ENCODE data around the gene ADAMTS12. TPM values are rescaled to one million over a fixed set of nuclear protein-coding genes. Genes with fewer than 3 reads are reported as not detected.

Gene ADAMTS12
- total RNA-seq, 4 donors from 2014 or later = 0.60 to 4.1 (median 1.3) TPM

DNA sequence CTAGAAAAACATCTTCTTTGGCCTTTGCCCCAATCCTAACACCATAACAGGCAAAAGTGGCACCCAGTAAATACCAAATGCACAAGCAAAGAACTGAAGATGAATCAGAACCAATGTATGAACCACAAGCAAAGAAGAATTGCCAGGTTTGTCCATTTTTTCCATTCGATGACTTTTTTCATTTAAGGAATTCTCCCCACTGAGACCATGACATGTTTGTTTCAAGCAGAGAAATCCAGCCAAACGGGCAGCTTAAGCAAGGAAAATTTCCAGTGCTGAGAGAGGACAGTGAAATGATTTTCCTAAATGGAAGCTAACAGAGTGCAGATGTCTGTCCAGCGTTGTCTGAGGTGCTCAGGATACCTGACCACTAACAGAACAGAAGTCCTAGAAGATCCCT lies 203.7 kb downstream of the ADAMTS12 start:
- no peak overlapping the region for H3K4me3 ChIP-seq
- no peaks in the 10 kb centered on the region for H3K36me3 ChIP-seq
- 65 to 68% methylated on average over 2 to 3 of the region's 3 CpGs for WGBS, 2 donors (ENCODE audit: low coverage in 1 of 2)
- no peak overlapping the region for H3K27ac ChIP-seq
- in situ Hi-C loops (cut with MboI; ENCODE audit: low pct_ligation_motif_present in 1 of 4, low pct_unique_long_range_greater_than_20kb in 1 of 4, low sequenced_read_pairs in 3 of 4) (no loop called here), intact Hi-C loops (cut with DNase I; ENCODE audit: low total_unique reads) (no loop called here)
- no peaks in the 10 kb centered on the region for H3K27me3 ChIP-seq
- TF ChIP-seq EP300 (IDR thresholded peaks at IDR 0.05; ENCODE audit: low read depth) = no peak
- no peak for TF ChIP-seq CTCF (IDR thresholded peaks at IDR 0.05)
- TF ChIP-seq POLR2AphosphoS5 (IDR thresholded peaks at IDR 0.05) = no peak
- no peak for DNase-seq
- no peaks in the 10 kb centered on the region for H3K4me1 ChIP-seq
- peaks cover 0 to 3% of the 10 kb centered on the region in 2 donors for H3K9me3 ChIP-seq

DNA sequence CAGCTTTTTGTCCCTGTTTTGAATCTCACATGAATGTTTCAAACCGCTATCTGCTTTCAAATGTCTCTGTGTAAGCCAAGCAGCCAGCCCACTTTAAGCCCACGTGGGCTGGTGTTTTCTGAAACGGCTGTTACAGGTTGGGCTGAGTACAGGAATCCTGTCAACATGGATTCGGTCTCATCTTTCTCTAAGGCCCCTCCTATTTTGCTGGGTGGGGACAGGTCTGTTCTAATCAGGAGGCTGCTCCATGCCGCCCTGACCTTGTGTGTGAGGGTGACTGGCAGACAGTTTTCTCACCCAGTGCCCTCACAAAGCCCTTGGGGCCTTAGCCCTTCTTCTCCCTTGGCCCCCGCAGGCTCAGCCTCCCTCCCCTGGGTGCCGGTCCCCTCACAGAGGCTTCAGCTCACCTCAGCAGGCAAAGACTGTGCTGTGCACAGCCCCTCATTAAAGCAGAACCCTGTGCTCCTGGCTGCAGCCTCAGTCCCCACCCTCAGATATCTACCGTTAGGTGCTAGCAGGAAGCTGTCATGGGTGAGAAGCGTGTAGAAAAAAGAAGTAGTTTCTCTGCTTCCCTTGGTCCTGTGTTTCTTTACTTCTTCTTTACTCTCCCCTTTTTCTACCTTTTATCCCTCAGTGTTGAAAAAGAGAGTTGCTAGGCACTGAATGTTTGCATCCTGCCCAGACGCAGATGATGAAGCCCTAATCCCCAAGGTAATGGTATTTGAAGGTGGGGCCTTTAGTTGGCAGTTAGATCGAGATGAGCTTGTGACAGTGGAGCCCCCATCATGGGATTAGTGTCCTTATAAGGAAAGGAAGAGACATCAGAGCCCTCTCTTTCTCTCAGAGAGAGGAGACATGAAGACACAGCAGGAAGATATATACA lies 205.7 kb downstream of the ADAMTS12 start:
- H3K9me3 ChIP-seq = no peaks in the 10 kb centered on the region
- no peak overlapping the region for H3K4me3 ChIP-seq
- DNase-seq = no peak
- H3K4me1 ChIP-seq = no peaks in the 10 kb centered on the region
- intact Hi-C loops (cut with DNase I; ENCODE audit: low total_unique reads) = no loop called here
- WGBS, 2 donors (ENCODE audit: low coverage in 1 of 2) = 43 to 56% methylated on average over 8 to 11 of the region's 11 CpGs
- no peaks in the 10 kb centered on the region for H3K36me3 ChIP-seq
- H3K27me3 ChIP-seq = no peaks in the 10 kb centered on the region
- TF ChIP-seq POLR2A (IDR thresholded peaks at IDR 0.05) (no peak), EP300 (IDR thresholded peaks at IDR 0.05; ENCODE audit: low read depth) (no peak), POLR2AphosphoS5 (IDR thresholded peaks at IDR 0.05) (no peak), CTCF (IDR thresholded peaks at IDR 0.05) (no peak)
- no peak overlapping the region for H3K27ac ChIP-seq
- in situ Hi-C loops (cut with MboI; ENCODE audit: low pct_ligation_motif_present in 1 of 4, low pct_unique_long_range_greater_than_20kb in 1 of 4, low sequenced_read_pairs in 3 of 4) = no loop called here

DNA sequence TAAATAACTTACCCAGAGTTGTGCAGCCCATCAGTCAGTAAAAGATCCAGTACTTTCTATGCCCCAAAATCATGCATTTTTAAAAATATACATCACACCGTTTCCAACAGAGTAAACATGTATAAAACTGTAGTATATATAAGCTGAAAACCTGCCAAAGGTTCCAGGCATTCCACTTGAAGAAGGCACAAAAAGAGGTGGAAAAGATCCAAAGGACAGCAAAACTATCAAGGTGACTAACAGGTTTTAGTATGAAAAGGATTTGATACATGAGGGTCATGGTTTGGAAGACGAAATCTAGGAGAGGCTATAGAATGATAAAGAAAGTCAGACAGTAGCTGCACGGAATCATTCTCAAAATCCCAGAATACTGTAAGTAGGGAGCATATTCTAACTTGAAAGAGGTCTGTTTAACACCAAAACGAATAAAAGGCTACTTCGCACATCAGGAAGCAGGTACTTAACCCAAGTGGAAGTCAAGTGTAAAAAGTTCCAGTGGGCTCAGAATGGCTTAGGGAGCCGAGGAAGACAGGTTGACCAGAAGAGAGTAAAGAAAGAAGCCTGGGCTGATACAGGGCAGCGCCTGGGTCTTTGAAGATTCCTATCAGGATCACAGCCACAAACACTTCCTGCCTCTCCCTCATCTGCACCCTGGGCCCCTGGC lies 207.2 kb downstream of the ADAMTS12 start:
- no peak for DNase-seq
- Histone ChIP-seq H3K4me3 (no peak overlapping the region), H3K9me3 (no peaks in the 10 kb centered on the region), H3K27me3 (no peaks in the 10 kb centered on the region), H3K36me3 (no peaks in the 10 kb centered on the region), H3K4me1 (no peaks in the 10 kb centered on the region), H3K27ac (no peak overlapping the region)
- intact Hi-C loops (cut with DNase I; ENCODE audit: low total_unique reads) (no loop called here), in situ Hi-C loops (cut with MboI; ENCODE audit: low pct_ligation_motif_present in 1 of 4, low pct_unique_long_range_greater_than_20kb in 1 of 4, low sequenced_read_pairs in 3 of 4) (no loop called here)
- 54 to 56% methylated on average over 4 to 7 of the region's 7 CpGs for WGBS, 2 donors (ENCODE audit: low coverage in 1 of 2)
- no peak for TF ChIP-seq CTCF (IDR thresholded peaks at IDR 0.05)
- TF ChIP-seq POLR2A (IDR thresholded peaks at IDR 0.05) = no peak
- TF ChIP-seq POLR2AphosphoS5 (IDR thresholded peaks at IDR 0.05) = no peak
- TF ChIP-seq EP300 (IDR thresholded peaks at IDR 0.05; ENCODE audit: low read depth) = no peak

DNA sequence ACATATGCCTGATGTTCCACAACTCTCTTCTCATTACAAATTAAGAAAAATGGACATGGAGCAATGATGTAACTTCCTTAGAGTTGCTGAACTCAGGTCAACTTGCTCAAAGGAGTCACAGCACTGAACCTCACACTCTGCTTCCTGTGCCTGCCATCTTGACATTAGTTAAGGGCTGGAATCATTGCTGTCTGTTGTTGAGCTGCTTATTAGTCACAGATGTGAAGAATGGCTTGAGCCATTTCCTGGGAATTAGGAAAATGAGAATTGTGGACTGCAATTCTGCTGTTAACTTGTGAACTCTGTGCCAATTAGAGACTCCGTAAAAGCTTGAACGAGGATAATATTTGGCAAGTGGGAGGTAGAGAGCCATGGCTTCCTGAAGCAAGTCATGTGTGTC lies 212.0 kb downstream of the ADAMTS12 start:
- H3K4me3 ChIP-seq = no peak overlapping the region
- no peaks in the 10 kb centered on the region for H3K36me3 ChIP-seq
- H3K27ac ChIP-seq = no peak overlapping the region
- H3K9me3 ChIP-seq = no peaks in the 10 kb centered on the region
- intact Hi-C loops (cut with DNase I; ENCODE audit: low total_unique reads) (no loop called here), in situ Hi-C loops (cut with MboI; ENCODE audit: low pct_ligation_motif_present in 1 of 4, low pct_unique_long_range_greater_than_20kb in 1 of 4, low sequenced_read_pairs in 3 of 4) (no loop called here)
- no peaks in the 10 kb centered on the region for H3K27me3 ChIP-seq
- WGBS, 2 donors (ENCODE audit: low coverage in 1 of 2) = 80 to 90% methylated on average over 2 of the region's 2 CpGs
- TF ChIP-seq CTCF (IDR thresholded peaks at IDR 0.05) = no peak
- H3K4me1 ChIP-seq = no peaks in the 10 kb centered on the region
- DNase-seq = no peak

All from transverse colon (tissue), 4 donors.